ENCODE results near the gene RSRP1. TPM values are rescaled to one million over a fixed set of nuclear protein-coding genes. Genes with fewer than 3 reads are reported as not detected.

Gene RSRP1
- total RNA-seq, 1 donor from 2014 or later: 109 TPM

GRCh38 chr1:25219661-25220251, 27.5 kb downstream of the RSRP1 start:
- Mint-ChIP-seq H3K27me3 (no peaks in the 10 kb centered on the region), H3K4me3 (no peak overlapping the region), H3K4me1 (ENCODE audit: unreplicated experiment) (no peaks in the 10 kb centered on the region), H3K27ac (no peak overlapping the region), H3K9me3 (no peaks in the 10 kb centered on the region), H3K36me3 (peaks cover 24% of the 10 kb centered on the region)
- no peak for TF ChIP-seq CTCF (conservative IDR thresholded peaks at IDR 0.05)
- DNase-seq (ENCODE audit: extremely low spot score, unreplicated experiment): no peak

- H3K27ac Mint-ChIP-seq: no peak overlapping the region
- H3K9me3 Mint-ChIP-seq: no peaks in the 10 kb centered on the region
- no peak for TF ChIP-seq CTCF (conservative IDR thresholded peaks at IDR 0.05)
- H3K36me3 Mint-ChIP-seq: peaks cover 15% of the 10 kb centered on the region
- no peak for DNase-seq (ENCODE audit: extremely low spot score, unreplicated experiment)
- H3K27me3 Mint-ChIP-seq: no peaks in the 10 kb centered on the region
- no peak overlapping the region for H3K4me3 Mint-ChIP-seq
- H3K4me1 Mint-ChIP-seq (ENCODE audit: unreplicated experiment): no peaks in the 10 kb centered on the region
Observed at GRCh38 chr1:25217598-25218232, 29.5 kb downstream of the RSRP1 start.

- DNase-seq (ENCODE audit: extremely low spot score, unreplicated experiment): no peak
- no peak overlapping the region for H3K4me3 Mint-ChIP-seq
- no peaks in the 10 kb centered on the region for H3K9me3 Mint-ChIP-seq
- TF ChIP-seq CTCF (conservative IDR thresholded peaks at IDR 0.05): no peak
- no peak overlapping the region for H3K27ac Mint-ChIP-seq
- peaks cover 11% of the 10 kb centered on the region for H3K36me3 Mint-ChIP-seq
- no peaks in the 10 kb centered on the region for H3K4me1 Mint-ChIP-seq (ENCODE audit: unreplicated experiment)
- H3K27me3 Mint-ChIP-seq: no peaks in the 10 kb centered on the region
Observed at GRCh38 chr1:25217015-25217414, 30.2 kb downstream of the RSRP1 start.

GRCh38 chr1:25216123-25216522, 31.1 kb downstream of the RSRP1 start:
- no peak overlapping the region for H3K27ac Mint-ChIP-seq
- peaks cover 11% of the 10 kb centered on the region for H3K36me3 Mint-ChIP-seq
- DNase-seq (ENCODE audit: extremely low spot score, unreplicated experiment): no peak
- no peaks in the 10 kb centered on the region for H3K9me3 Mint-ChIP-seq
- H3K4me3 Mint-ChIP-seq: no peak overlapping the region
- H3K27me3 Mint-ChIP-seq: no peaks in the 10 kb centered on the region
- no peak for TF ChIP-seq CTCF (conservative IDR thresholded peaks at IDR 0.05)
- no peaks in the 10 kb centered on the region for H3K4me1 Mint-ChIP-seq (ENCODE audit: unreplicated experiment)

GRCh38 chr1:25212725-25213124, 34.5 kb downstream of the RSRP1 start:
- Mint-ChIP-seq H3K36me3 (no peaks in the 10 kb centered on the region), H3K27ac (no peak overlapping the region), H3K4me1 (ENCODE audit: unreplicated experiment) (no peaks in the 10 kb centered on the region), H3K9me3 (no peaks in the 10 kb centered on the region), H3K27me3 (no peaks in the 10 kb centered on the region), H3K4me3 (no peak overlapping the region)
- no peak for TF ChIP-seq CTCF (conservative IDR thresholded peaks at IDR 0.05)
- DNase-seq (ENCODE audit: extremely low spot score, unreplicated experiment): no peak

Data from type B pancreatic cell (in vitro differentiated cells).